Measurements from ENCODE around the gene MGMT.

MGMT gene

DNA sequence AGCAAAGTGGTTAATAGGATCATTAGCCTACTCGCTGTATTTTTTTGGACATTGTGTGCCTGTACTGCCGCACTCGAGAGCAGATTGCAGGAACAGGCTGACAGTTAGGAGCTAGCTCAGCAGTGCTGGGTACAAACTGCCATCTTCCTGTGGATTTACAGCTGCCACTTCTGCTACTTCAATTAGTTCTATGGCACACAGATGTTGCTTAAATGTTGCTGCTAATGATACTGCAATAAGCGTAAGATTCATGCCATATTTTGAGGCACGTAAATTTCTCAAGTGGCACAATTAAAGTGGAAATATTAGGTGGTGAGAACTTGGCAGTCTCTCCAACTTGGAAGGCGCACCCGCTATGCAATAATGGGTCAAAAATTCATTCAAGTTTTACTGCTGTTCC, 325.1 kb downstream of the MGMT start:
- Histone ChIP-seq H3K79me2 (ENCODE audit: insufficient read depth, low read length) (no peaks in the 10 kb centered on the region), H3F3A (ENCODE audit: insufficient read depth, low read length) (no peaks in the 10 kb centered on the region), H3K36me3 (ENCODE audit: insufficient read depth, low read length) (no peaks in the 10 kb centered on the region), H3K9me2 (ENCODE audit: low read depth, low read length) (no peaks in the 10 kb centered on the region), H4K20me1 (ENCODE audit: insufficient read depth, low read length) (no peaks in the 10 kb centered on the region), H3K27me3 (ENCODE audit: insufficient read depth, low read length) (no peaks in the 10 kb centered on the region), H3K4me3 (ENCODE audit: low read depth, low read length, poor library complexity, severe bottlenecking) (no peak overlapping the region), H3K4me1 (ENCODE audit: insufficient read depth, low read length, severe bottlenecking) (peaks cover 4% of the 10 kb centered on the region), H3K27ac (ENCODE audit: low read depth, low read length, poor library complexity, severe bottlenecking) (no peak overlapping the region), H2AFZ (ENCODE audit: low read length) (no peak overlapping the region), H3K9ac (ENCODE audit: low read length) (no peak overlapping the region), H3K4me2 (ENCODE audit: low read length) (no peak overlapping the region), H3K9me3 (ENCODE audit: low read length) (no peaks in the 10 kb centered on the region)
- TF ChIP-seq EZH2 (IDR thresholded peaks at IDR 0.05; ENCODE audit: borderline replicate concordance, low read length): no peak
- TF ChIP-seq, protein P1, sequence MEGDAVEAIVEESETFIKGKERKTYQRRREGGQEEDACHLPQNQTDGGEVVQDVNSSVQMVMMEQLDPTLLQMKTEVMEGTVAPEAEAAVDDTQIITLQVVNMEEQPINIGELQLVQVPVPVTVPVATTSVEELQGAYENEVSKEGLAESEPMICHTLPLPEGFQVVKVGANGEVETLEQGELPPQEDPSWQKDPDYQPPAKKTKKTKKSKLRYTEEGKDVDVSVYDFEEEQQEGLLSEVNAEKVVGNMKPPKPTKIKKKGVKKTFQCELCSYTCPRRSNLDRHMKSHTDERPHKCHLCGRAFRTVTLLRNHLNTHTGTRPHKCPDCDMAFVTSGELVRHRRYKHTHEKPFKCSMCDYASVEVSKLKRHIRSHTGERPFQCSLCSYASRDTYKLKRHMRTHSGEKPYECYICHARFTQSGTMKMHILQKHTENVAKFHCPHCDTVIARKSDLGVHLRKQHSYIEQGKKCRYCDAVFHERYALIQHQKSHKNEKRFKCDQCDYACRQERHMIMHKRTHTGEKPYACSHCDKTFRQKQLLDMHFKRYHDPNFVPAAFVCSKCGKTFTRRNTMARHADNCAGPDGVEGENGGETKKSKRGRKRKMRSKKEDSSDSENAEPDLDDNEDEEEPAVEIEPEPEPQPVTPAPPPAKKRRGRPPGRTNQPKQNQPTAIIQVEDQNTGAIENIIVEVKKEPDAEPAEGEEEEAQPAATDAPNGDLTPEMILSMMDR (IDR thresholded peaks at IDR 0.05; ENCODE audit: low read length): no peak

DNA sequence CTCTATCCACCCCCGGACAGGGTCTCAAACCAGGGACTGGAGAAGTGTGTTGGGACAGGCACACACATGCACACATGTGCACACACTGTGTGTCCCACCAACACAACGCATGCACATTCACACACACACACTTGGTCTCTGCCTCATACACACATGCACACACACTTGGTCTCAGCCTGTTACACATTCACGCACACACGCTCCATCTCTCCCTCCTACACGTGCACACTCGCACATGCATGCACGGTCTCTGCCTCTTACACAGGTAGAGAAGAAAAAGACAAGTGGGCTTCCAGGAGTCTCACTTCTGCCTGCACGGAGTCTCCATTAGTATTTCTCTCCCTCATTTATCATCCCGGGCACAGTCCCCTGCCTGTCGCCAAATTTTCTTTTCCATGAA, 325.8 kb downstream of the MGMT start:
- H3K36me3 ChIP-seq (ENCODE audit: insufficient read depth, low read length): no peaks in the 10 kb centered on the region
- H3K27ac ChIP-seq (ENCODE audit: low read depth, low read length, poor library complexity, severe bottlenecking): no peak overlapping the region
- H3K4me3 ChIP-seq (ENCODE audit: low read depth, low read length, poor library complexity, severe bottlenecking): no peak overlapping the region
- no peaks in the 10 kb centered on the region for H3F3A ChIP-seq (ENCODE audit: insufficient read depth, low read length)
- peaks cover 4% of the 10 kb centered on the region for H3K4me1 ChIP-seq (ENCODE audit: insufficient read depth, low read length, severe bottlenecking)
- H3K27me3 ChIP-seq (ENCODE audit: insufficient read depth, low read length): no peaks in the 10 kb centered on the region
- no peaks in the 10 kb centered on the region for H3K79me2 ChIP-seq (ENCODE audit: insufficient read depth, low read length)
- H2AFZ ChIP-seq (ENCODE audit: low read length): no peak overlapping the region
- H3K9me2 ChIP-seq (ENCODE audit: low read depth, low read length): no peaks in the 10 kb centered on the region
- H3K4me2 ChIP-seq (ENCODE audit: low read length): no peak overlapping the region
- no peaks in the 10 kb centered on the region for H3K9me3 ChIP-seq (ENCODE audit: low read length)
- H3K9ac ChIP-seq (ENCODE audit: low read length): no peak overlapping the region
- TF ChIP-seq, protein P1 (IDR thresholded peaks at IDR 0.05; ENCODE audit: low read length): no peak
- no peak for TF ChIP-seq EZH2 (IDR thresholded peaks at IDR 0.05; ENCODE audit: borderline replicate concordance, low read length)
- H4K20me1 ChIP-seq (ENCODE audit: insufficient read depth, low read length): no peaks in the 10 kb centered on the region

DNA sequence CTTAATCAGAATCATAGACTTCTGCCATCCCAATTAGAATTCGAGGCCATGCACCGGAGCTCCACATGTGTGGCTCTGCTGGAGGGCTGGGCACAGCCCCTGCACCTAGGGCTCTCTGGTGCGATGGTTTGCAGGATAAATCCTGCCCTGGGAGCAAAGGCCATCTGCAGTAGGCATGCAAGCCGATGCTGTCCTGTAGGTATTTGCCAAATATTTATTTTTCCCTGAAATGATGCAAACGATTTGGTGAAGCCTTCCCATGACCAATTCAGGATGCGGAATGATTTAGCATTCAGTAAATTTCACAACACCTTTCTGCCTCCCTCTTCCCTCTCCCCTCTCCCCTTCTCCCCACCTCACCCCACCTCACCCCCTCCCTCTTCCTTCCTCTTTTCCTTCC, 326.4 kb downstream of the MGMT start:
- Histone ChIP-seq H3K9ac (ENCODE audit: low read length) (no peak overlapping the region), H3K4me1 (ENCODE audit: insufficient read depth, low read length, severe bottlenecking) (peaks cover 4% of the 10 kb centered on the region), H3K4me2 (ENCODE audit: low read length) (no peak overlapping the region), H3K27ac (ENCODE audit: low read depth, low read length, poor library complexity, severe bottlenecking) (no peak overlapping the region), H3K27me3 (ENCODE audit: insufficient read depth, low read length) (no peaks in the 10 kb centered on the region), H3K9me3 (ENCODE audit: low read length) (no peaks in the 10 kb centered on the region), H3K4me3 (ENCODE audit: low read depth, low read length, poor library complexity, severe bottlenecking) (no peak overlapping the region), H2AFZ (ENCODE audit: low read length) (no peak overlapping the region), H3K36me3 (ENCODE audit: insufficient read depth, low read length) (no peaks in the 10 kb centered on the region), H4K20me1 (ENCODE audit: insufficient read depth, low read length) (no peaks in the 10 kb centered on the region), H3K79me2 (ENCODE audit: insufficient read depth, low read length) (no peaks in the 10 kb centered on the region), H3F3A (ENCODE audit: insufficient read depth, low read length) (no peaks in the 10 kb centered on the region), H3K9me2 (ENCODE audit: low read depth, low read length) (no peaks in the 10 kb centered on the region)
- TF ChIP-seq EZH2 (IDR thresholded peaks at IDR 0.05; ENCODE audit: borderline replicate concordance, low read length): no peak
- TF ChIP-seq, protein P1 (IDR thresholded peaks at IDR 0.05; ENCODE audit: low read length): no peak

All from OCI-LY1 (cell line).